Mesendoderm (in vitro differentiated cells): ENCODE results near the gene GSAP.

Source experiments
- DNase-seq: peaks from one replicate; pipeline ENCODE4 v3.0.0; 2013
- H2AK5ac ChIP-seq: 2 replicates; pipeline ENCODE4 v1.6.1; 2013; ENCODE audit warnings: low read length, inconsistent platforms
- H2BK120ac ChIP-seq: 2 replicates; pipeline ENCODE4 v1.6.1; 2013; ENCODE audit warnings: low read depth, mild to moderate bottlenecking, low read length, moderate library complexity, mixed read lengths
- H2BK15ac ChIP-seq: replicated peaks from 2 replicates; pipeline ENCODE4 v1.6.1; 2013; ENCODE audit warnings: low read depth, mild to moderate bottlenecking, moderate library complexity
- H2BK5ac ChIP-seq: 2 replicates; pipeline ENCODE4 v1.6.1; 2013; ENCODE audit warnings: low read length, inconsistent platforms
- H3K18ac ChIP-seq: 2 replicates; pipeline ENCODE4 v1.6.1; 2013; ENCODE audit warnings: mild to moderate bottlenecking, low read length, mixed read lengths
- H3K23ac ChIP-seq: one replicate; pipeline ENCODE4 v1.6.1; 2013; ENCODE audit warnings: low read length
- H3K27ac ChIP-seq: 2 replicates; pipeline ENCODE4 v1.5.1; 2013; ENCODE audit warnings: low read depth, mild to moderate bottlenecking, inconsistent platforms, low read length, moderate library complexity
- H3K27me3 ChIP-seq: 2 replicates; pipeline ENCODE4 v1.6.1; 2013; ENCODE audit warnings: low read length, control low read depth, mild to moderate bottlenecking, inconsistent platforms; ENCODE audit not compliant: insufficient read depth, poor library complexity
- H3K36me3 ChIP-seq: 2 replicates; pipeline ENCODE4 v1.6.1; 2013; ENCODE audit warnings: low read length, inconsistent platforms; ENCODE audit not compliant: control insufficient read depth, insufficient read depth
- H3K4ac ChIP-seq: one replicate; pipeline ENCODE4 v1.6.1; 2013; ENCODE audit warnings: low read depth, mild to moderate bottlenecking, low read length, moderate library complexity
- H3K4me1 ChIP-seq: 2 replicates; pipeline ENCODE4 v1.6.1; 2013; ENCODE audit warnings: low read depth, low read length, inconsistent platforms; ENCODE audit not compliant: control insufficient read depth
- H3K4me2 ChIP-seq: 2 replicates; pipeline ENCODE4 v1.6.1; 2013; ENCODE audit warnings: low read length
- H3K4me3 ChIP-seq: 2 replicates; pipeline ENCODE4 v1.5.1; 2013; ENCODE audit warnings: mild to moderate bottlenecking, low read length
- H3K56ac ChIP-seq: one replicate; pipeline ENCODE4 v1.6.1; 2013; ENCODE audit warnings: low read length
- H3K79me1 ChIP-seq: 2 replicates; pipeline ENCODE4 v1.6.1; 2013; ENCODE audit warnings: low read length, inconsistent platforms
- H3K79me2 ChIP-seq: 2 replicates; pipeline ENCODE4 v1.6.1; 2013; ENCODE audit warnings: mild to moderate bottlenecking, low read length; ENCODE audit not compliant: control insufficient read depth, insufficient read depth
- H3K9ac ChIP-seq: 2 replicates; pipeline ENCODE4 v1.6.1; 2013; ENCODE audit warnings: low read length, inconsistent platforms
- H4K5ac ChIP-seq: one replicate; pipeline ENCODE4 v1.6.1; 2013; ENCODE audit warnings: low read length
- H4K8ac ChIP-seq: one replicate; pipeline ENCODE4 v1.6.1; 2013; ENCODE audit warnings: low read depth, mild to moderate bottlenecking, control low read depth, low read length, moderate library complexity
- WGBS: extraction: QIAGEN DNeasy Blood & Tissue Kit; methylation state at CpG from one replicate; pipeline ENCODE4 v1.1.7; 2013; ENCODE audit warnings: low lambda C conversion rate, missing lambda C conversion rate; ENCODE audit not compliant: insufficient coverage; ENCODE audit errors: extremely low coverage; 5-methylcytosine and 5-hydroxymethylcytosine counted together

The GSAP gene

GRCh38 chr7:77395626-77396025 lies 20.5 kb downstream of the GSAP start:
- no peak overlapping the region for H4K5ac ChIP-seq
- H2BK120ac ChIP-seq: no peak overlapping the region
- H3K18ac ChIP-seq: no peak overlapping the region
- no peaks in the 10 kb centered on the region for H3K27me3 ChIP-seq
- no peaks in the 10 kb centered on the region for H3K4me1 ChIP-seq
- no peak overlapping the region for H2BK5ac ChIP-seq
- no peak overlapping the region for H4K8ac ChIP-seq
- no peak overlapping the region for H2AK5ac ChIP-seq
- no peak overlapping the region for H3K27ac ChIP-seq
- no peaks in the 10 kb centered on the region for H3K79me2 ChIP-seq
- H3K56ac ChIP-seq: no peak overlapping the region
- H3K4ac ChIP-seq: no peak overlapping the region
- H3K9ac ChIP-seq: no peak overlapping the region
- H3K4me3 ChIP-seq: no peak overlapping the region
- no peak overlapping the region for H3K4me2 ChIP-seq
- H3K36me3 ChIP-seq: no peaks in the 10 kb centered on the region
- H2BK15ac ChIP-seq: no peak overlapping the region
- no peaks in the 10 kb centered on the region for H3K79me1 ChIP-seq
- no CpG with 5 or more reads among the region's 1 CpG for WGBS
- H3K23ac ChIP-seq: no peak overlapping the region
- DNase-seq: no peak

DNA sequence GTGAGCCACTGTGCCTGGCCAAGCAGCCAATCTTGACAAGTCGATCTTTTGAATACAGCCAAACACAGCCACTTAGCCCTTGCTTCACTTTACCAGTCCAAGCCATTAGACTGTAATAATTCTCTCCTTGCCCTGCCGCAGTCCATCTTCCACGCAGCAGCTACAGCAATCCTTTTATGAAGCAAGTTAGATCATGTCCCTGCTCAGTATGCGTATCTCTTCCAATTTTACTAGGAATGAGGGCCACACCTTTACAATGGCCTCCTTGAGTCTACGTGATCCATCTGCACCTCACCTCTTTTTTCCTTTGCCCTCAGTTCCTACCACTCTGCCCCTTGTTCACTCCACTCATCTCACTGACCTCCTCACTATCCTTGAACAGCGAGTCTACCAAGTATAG lies 22.2 kb downstream of the GSAP start:
- H2BK5ac ChIP-seq: no peak overlapping the region
- H3K79me1 ChIP-seq: no peaks in the 10 kb centered on the region
- H3K4me1 ChIP-seq: no peaks in the 10 kb centered on the region
- H2BK15ac ChIP-seq: no peak overlapping the region
- H3K56ac ChIP-seq: no peak overlapping the region
- H3K36me3 ChIP-seq: no peaks in the 10 kb centered on the region
- H3K18ac ChIP-seq: no peak overlapping the region
- H4K5ac ChIP-seq: no peak overlapping the region
- H3K23ac ChIP-seq: no peak overlapping the region
- no peak overlapping the region for H3K4me2 ChIP-seq
- H3K79me2 ChIP-seq: no peaks in the 10 kb centered on the region
- no peak for DNase-seq
- H3K27ac ChIP-seq: no peak overlapping the region
- H3K9ac ChIP-seq: no peak overlapping the region
- no peak overlapping the region for H4K8ac ChIP-seq
- no peak overlapping the region for H2AK5ac ChIP-seq
- no peak overlapping the region for H3K4me3 ChIP-seq
- no CpG with 5 or more reads among the region's 6 CpGs for WGBS
- H2BK120ac ChIP-seq: no peak overlapping the region
- no peak overlapping the region for H3K4ac ChIP-seq
- H3K27me3 ChIP-seq: no peaks in the 10 kb centered on the region

GRCh38 chr7:77393261-77393660 lies 22.9 kb downstream of the GSAP start:
- DNase-seq: no peak
- no peak overlapping the region for H2BK5ac ChIP-seq
- H3K27ac ChIP-seq: no peak overlapping the region
- no peak overlapping the region for H3K4ac ChIP-seq
- no peak overlapping the region for H4K5ac ChIP-seq
- no peak overlapping the region for H2BK15ac ChIP-seq
- H3K23ac ChIP-seq: no peak overlapping the region
- H4K8ac ChIP-seq: no peak overlapping the region
- no peaks in the 10 kb centered on the region for H3K4me1 ChIP-seq
- no peaks in the 10 kb centered on the region for H3K27me3 ChIP-seq
- no peaks in the 10 kb centered on the region for H3K36me3 ChIP-seq
- 100% methylated on average over 1 of the region's 5 CpGs for WGBS
- no peak overlapping the region for H3K18ac ChIP-seq
- H3K56ac ChIP-seq: no peak overlapping the region
- H3K79me1 ChIP-seq: no peaks in the 10 kb centered on the region
- no peak overlapping the region for H2AK5ac ChIP-seq
- H2BK120ac ChIP-seq: no peak overlapping the region
- no peaks in the 10 kb centered on the region for H3K79me2 ChIP-seq
- no peak overlapping the region for H3K9ac ChIP-seq
- no peak overlapping the region for H3K4me2 ChIP-seq
- no peak overlapping the region for H3K4me3 ChIP-seq

DNA sequence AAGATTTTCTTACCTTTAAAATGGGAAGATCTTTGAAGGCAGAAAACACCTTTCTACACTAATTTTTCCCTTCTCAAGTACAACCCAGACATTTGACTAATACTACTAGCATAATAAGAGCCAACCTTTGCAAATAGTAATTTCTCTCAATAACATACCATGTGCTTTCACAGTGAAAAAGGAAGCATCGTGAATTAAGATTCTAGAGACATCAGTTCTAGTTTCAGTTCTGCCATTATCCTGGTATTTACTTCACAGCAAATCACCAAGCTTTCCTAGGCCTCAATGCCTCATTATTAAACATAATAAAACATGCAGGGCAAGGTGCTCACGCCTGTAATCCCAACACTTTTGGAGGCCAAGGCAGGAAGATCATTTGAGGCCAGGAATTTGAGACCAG lies 24.9 kb downstream of the GSAP start:
- Histone ChIP-seq H3K4ac (no peak overlapping the region), H3K23ac (no peak overlapping the region), H2BK5ac (no peak overlapping the region), H3K4me3 (no peak overlapping the region), H3K4me1 (no peaks in the 10 kb centered on the region), H3K56ac (no peak overlapping the region), H2BK120ac (no peak overlapping the region), H3K36me3 (no peaks in the 10 kb centered on the region), H2BK15ac (no peak overlapping the region), H3K79me1 (no peaks in the 10 kb centered on the region), H3K18ac (no peak overlapping the region), H4K8ac (peak overlapping the region; percentile 78), H2AK5ac (no peak overlapping the region), H3K9ac (no peak overlapping the region), H4K5ac (no peak overlapping the region), H3K27ac (no peak overlapping the region), H3K27me3 (no peaks in the 10 kb centered on the region), H3K79me2 (no peaks in the 10 kb centered on the region), H3K4me2 (no peak overlapping the region)
- WGBS: no CpG with 5 or more reads among the region's 2 CpGs
- DNase-seq: no peak

GRCh38 chr7:77388055-77388641 lies 28.0 kb downstream of the GSAP start:
- Histone ChIP-seq H4K5ac (no peak overlapping the region), H4K8ac (no peak overlapping the region), H3K36me3 (no peaks in the 10 kb centered on the region), H2BK5ac (no peak overlapping the region), H3K23ac (no peak overlapping the region), H2AK5ac (no peak overlapping the region), H2BK120ac (no peak overlapping the region), H3K9ac (no peak overlapping the region), H3K4me1 (no peaks in the 10 kb centered on the region), H3K18ac (no peak overlapping the region), H3K56ac (no peak overlapping the region), H3K27ac (no peak overlapping the region), H3K79me1 (no peaks in the 10 kb centered on the region), H3K4ac (no peak overlapping the region), H2BK15ac (no peak overlapping the region), H3K4me2 (no peak overlapping the region), H3K27me3 (no peaks in the 10 kb centered on the region), H3K79me2 (no peaks in the 10 kb centered on the region), H3K4me3 (no peak overlapping the region)
- DNase-seq: no peak
- no CpG with 5 or more reads among the region's 5 CpGs for WGBS

- H3K79me2 ChIP-seq: no peaks in the 10 kb centered on the region
- H3K56ac ChIP-seq: no peak overlapping the region
- no peak overlapping the region for H2BK120ac ChIP-seq
- no peak for DNase-seq
- no peak overlapping the region for H3K4ac ChIP-seq
- no peaks in the 10 kb centered on the region for H3K4me1 ChIP-seq
- no peak overlapping the region for H2BK5ac ChIP-seq
- no peak overlapping the region for H2AK5ac ChIP-seq
- H4K8ac ChIP-seq: no peak overlapping the region
- H3K23ac ChIP-seq: no peak overlapping the region
- H3K9ac ChIP-seq: no peak overlapping the region
- no CpG with 5 or more reads among the region's 7 CpGs for WGBS
- H2BK15ac ChIP-seq: no peak overlapping the region
- no peaks in the 10 kb centered on the region for H3K79me1 ChIP-seq
- no peak overlapping the region for H4K5ac ChIP-seq
- no peak overlapping the region for H3K4me3 ChIP-seq
- H3K36me3 ChIP-seq: no peaks in the 10 kb centered on the region
- H3K18ac ChIP-seq: no peak overlapping the region
- H3K27me3 ChIP-seq: no peaks in the 10 kb centered on the region
- no peak overlapping the region for H3K27ac ChIP-seq
- no peak overlapping the region for H3K4me2 ChIP-seq
Measured at GRCh38 chr7:77386165-77386822, 29.9 kb downstream of the GSAP start.
